ENCODE measurements around the gene IFT80.
A peak's percentile ranks its signal among the peaks of the same experiment; 100 is the strongest.

The IFT80 gene

GRCh38 chr3:160399125-160400029, at the start of gene IFT80, which contains the start of gene SMC4:
TSS of gene IFT80 (minus strand) at chr3:160399225. CDS start at chr3:160384600, 14,625 bp downstream.
TSS of gene SMC4 (plus strand) at chr3:160399650. CDS start at chr3:160400827, 1,177 bp downstream.
- Histone ChIP-seq H3K36me3 (ENCODE audit: insufficient read depth, low read length) (peaks cover 15% of the 10 kb centered on the region), H3K4me1 (ENCODE audit: insufficient read depth, low read length) (peaks cover 44% of the 10 kb centered on the region), H3K4me3 (ENCODE audit: low read length) (peak within 1 kb of the TSS; percentile 100), H3K27me3 (ENCODE audit: insufficient read depth, low read length) (no peaks in the 10 kb centered on the region), H2AFZ (ENCODE audit: low read depth, low read length) (peak within 1 kb of the TSS; percentile 99), H3K9me3 (ENCODE audit: low read length) (no peaks in the 10 kb centered on the region)

GRCh38 chr3:160447544-160447943, 48.5 kb upstream of the IFT80 start:
- H3K4me3 ChIP-seq (ENCODE audit: low read length): no peak overlapping the region

GRCh38 chr3:160446522-160447056, 47.6 kb upstream of the IFT80 start:
- Histone ChIP-seq H3K4me1 (ENCODE audit: insufficient read depth, low read length) (no peaks in the 10 kb centered on the region), H2AFZ (ENCODE audit: low read depth, low read length) (no peak overlapping the region), H3K4me3 (ENCODE audit: low read length) (no peak overlapping the region), H3K9me3 (ENCODE audit: low read length) (peaks cover 2% of the 10 kb centered on the region), H3K36me3 (ENCODE audit: insufficient read depth, low read length) (no peaks in the 10 kb centered on the region), H3K27me3 (ENCODE audit: insufficient read depth, low read length) (peaks cover 4% of the 10 kb centered on the region)

More at GRCh38 chr3:160447544-160447943, 48.5 kb upstream of the IFT80 start:
- no peaks in the 10 kb centered on the region for H3K4me1 ChIP-seq (ENCODE audit: insufficient read depth, low read length)
- H3K9me3 ChIP-seq (ENCODE audit: low read length): peaks cover 2% of the 10 kb centered on the region
- no peaks in the 10 kb centered on the region for H3K36me3 ChIP-seq (ENCODE audit: insufficient read depth, low read length)
- peaks cover 4% of the 10 kb centered on the region for H3K27me3 ChIP-seq (ENCODE audit: insufficient read depth, low read length)
- H2AFZ ChIP-seq (ENCODE audit: low read depth, low read length): no peak overlapping the region

GRCh38 chr3:160445854-160446253, 46.8 kb upstream of the IFT80 start:
- Histone ChIP-seq H3K9me3 (ENCODE audit: low read length) (peaks cover 2% of the 10 kb centered on the region), H3K36me3 (ENCODE audit: insufficient read depth, low read length) (no peaks in the 10 kb centered on the region), H3K4me1 (ENCODE audit: insufficient read depth, low read length) (no peaks in the 10 kb centered on the region), H3K4me3 (ENCODE audit: low read length) (no peak overlapping the region), H2AFZ (ENCODE audit: low read depth, low read length) (no peak overlapping the region), H3K27me3 (ENCODE audit: insufficient read depth, low read length) (peaks cover 4% of the 10 kb centered on the region)

GRCh38 chr3:160444411-160444810, 45.4 kb upstream of the IFT80 start:
- H3K4me3 ChIP-seq (ENCODE audit: low read length): no peak overlapping the region
- H3K4me1 ChIP-seq (ENCODE audit: insufficient read depth, low read length): no peaks in the 10 kb centered on the region
- no peak overlapping the region for H2AFZ ChIP-seq (ENCODE audit: low read depth, low read length)
- peaks cover 2% of the 10 kb centered on the region for H3K27me3 ChIP-seq (ENCODE audit: insufficient read depth, low read length)
- peaks cover 2% of the 10 kb centered on the region for H3K9me3 ChIP-seq (ENCODE audit: low read length)
- no peaks in the 10 kb centered on the region for H3K36me3 ChIP-seq (ENCODE audit: insufficient read depth, low read length)

- no peaks in the 10 kb centered on the region for H3K27me3 ChIP-seq (ENCODE audit: insufficient read depth, low read length)
- H3K9me3 ChIP-seq (ENCODE audit: low read length): peaks cover 2% of the 10 kb centered on the region
- peaks cover 2% of the 10 kb centered on the region for H3K36me3 ChIP-seq (ENCODE audit: insufficient read depth, low read length)
- H3K4me3 ChIP-seq (ENCODE audit: low read length): no peak overlapping the region
- no peak overlapping the region for H2AFZ ChIP-seq (ENCODE audit: low read depth, low read length)
- no peaks in the 10 kb centered on the region for H3K4me1 ChIP-seq (ENCODE audit: insufficient read depth, low read length)
Observed at GRCh38 chr3:160440687-160441086, 41.7 kb upstream of the IFT80 start.

- H2AFZ ChIP-seq (ENCODE audit: low read depth, low read length): no peak overlapping the region
- no peaks in the 10 kb centered on the region for H3K27me3 ChIP-seq (ENCODE audit: insufficient read depth, low read length)
- H3K36me3 ChIP-seq (ENCODE audit: insufficient read depth, low read length): peaks cover 38% of the 10 kb centered on the region
- H3K9me3 ChIP-seq (ENCODE audit: low read length): no peaks in the 10 kb centered on the region
- H3K4me3 ChIP-seq (ENCODE audit: low read length): no peak overlapping the region
- no peaks in the 10 kb centered on the region for H3K4me1 ChIP-seq (ENCODE audit: insufficient read depth, low read length)
Observed at GRCh38 chr3:160437083-160437455, 38.0 kb upstream of the IFT80 start.

- Histone ChIP-seq H3K4me1 (ENCODE audit: insufficient read depth, low read length) (no peaks in the 10 kb centered on the region), H3K27me3 (ENCODE audit: insufficient read depth, low read length) (no peaks in the 10 kb centered on the region), H3K9me3 (ENCODE audit: low read length) (no peaks in the 10 kb centered on the region), H2AFZ (ENCODE audit: low read depth, low read length) (no peak overlapping the region), H3K36me3 (ENCODE audit: insufficient read depth, low read length) (peaks cover 50% of the 10 kb centered on the region), H3K4me3 (ENCODE audit: low read length) (no peak overlapping the region)
Observed at GRCh38 chr3:160435747-160436146, 36.7 kb upstream of the IFT80 start.

GRCh38 chr3:160435095-160435494, 36.1 kb upstream of the IFT80 start:
- Histone ChIP-seq H3K36me3 (ENCODE audit: insufficient read depth, low read length) (peaks cover 57% of the 10 kb centered on the region), H3K4me1 (ENCODE audit: insufficient read depth, low read length) (no peaks in the 10 kb centered on the region)

GRCh38 chr3:160434071-160434470, 35.0 kb upstream of the IFT80 start:
- peaks cover 66% of the 10 kb centered on the region for H3K36me3 ChIP-seq (ENCODE audit: insufficient read depth, low read length)
- H2AFZ ChIP-seq (ENCODE audit: low read depth, low read length): no peak overlapping the region
- H3K4me1 ChIP-seq (ENCODE audit: insufficient read depth, low read length): no peaks in the 10 kb centered on the region
- H3K9me3 ChIP-seq (ENCODE audit: low read length): no peaks in the 10 kb centered on the region
- no peak overlapping the region for H3K4me3 ChIP-seq (ENCODE audit: low read length)
- no peaks in the 10 kb centered on the region for H3K27me3 ChIP-seq (ENCODE audit: insufficient read depth, low read length)

More at GRCh38 chr3:160435095-160435494, 36.1 kb upstream of the IFT80 start:
- Histone ChIP-seq H3K27me3 (ENCODE audit: insufficient read depth, low read length) (no peaks in the 10 kb centered on the region), H2AFZ (ENCODE audit: low read depth, low read length) (no peak overlapping the region), H3K4me3 (ENCODE audit: low read length) (no peak overlapping the region), H3K9me3 (ENCODE audit: low read length) (no peaks in the 10 kb centered on the region)

- Histone ChIP-seq H2AFZ (ENCODE audit: low read depth, low read length) (no peak overlapping the region), H3K4me3 (ENCODE audit: low read length) (no peak overlapping the region), H3K9me3 (ENCODE audit: low read length) (no peaks in the 10 kb centered on the region), H3K27me3 (ENCODE audit: insufficient read depth, low read length) (no peaks in the 10 kb centered on the region), H3K36me3 (ENCODE audit: insufficient read depth, low read length) (peaks cover 95% of the 10 kb centered on the region), H3K4me1 (ENCODE audit: insufficient read depth, low read length) (no peaks in the 10 kb centered on the region)
Observed at GRCh38 chr3:160427832-160428424, 28.9 kb upstream of the IFT80 start.

- Histone ChIP-seq H3K4me3 (ENCODE audit: low read length) (no peak overlapping the region), H3K4me1 (ENCODE audit: insufficient read depth, low read length) (no peaks in the 10 kb centered on the region), H3K9me3 (ENCODE audit: low read length) (no peaks in the 10 kb centered on the region), H3K36me3 (ENCODE audit: insufficient read depth, low read length) (peaks cover 90% of the 10 kb centered on the region), H2AFZ (ENCODE audit: low read depth, low read length) (no peak overlapping the region), H3K27me3 (ENCODE audit: insufficient read depth, low read length) (no peaks in the 10 kb centered on the region)
Observed at GRCh38 chr3:160417311-160417710, 18.3 kb upstream of the IFT80 start.

- Histone ChIP-seq H3K4me1 (ENCODE audit: insufficient read depth, low read length) (no peaks in the 10 kb centered on the region), H3K36me3 (ENCODE audit: insufficient read depth, low read length) (peaks cover 80% of the 10 kb centered on the region), H3K9me3 (ENCODE audit: low read length) (no peaks in the 10 kb centered on the region), H2AFZ (ENCODE audit: low read depth, low read length) (no peak overlapping the region), H3K27me3 (ENCODE audit: insufficient read depth, low read length) (no peaks in the 10 kb centered on the region), H3K4me3 (ENCODE audit: low read length) (no peak overlapping the region)
Observed at GRCh38 chr3:160413613-160414248, 14.7 kb upstream of the IFT80 start.

Measured in neuron (in vitro differentiated cells).